Activated T-cell treated with anti-CD3 and anti-CD28 coated beads for 48 hours (primary cell): ENCODE data around the gene NLGN2.

Experiments used
- DNase-seq: peaks from one replicate; pipeline ENCODE4 v3.0.0-alpha.2; 2020; ENCODE audit warnings: low read depth

The NLGN2 gene

GRCh38 chr17:7392696-7393612 lies 14.7 kb upstream of the NLGN2 start:
- no peak for DNase-seq

- DNase-seq = peak; percentile 37
Measured at GRCh38 chr17:7393613-7394451, 13.8 kb upstream of the NLGN2 start.

- DNase-seq = peak; percentile 88
Measured at GRCh38 chr17:7394452-7395191, 13.0 kb upstream of the NLGN2 start, which contains the start of gene PLSCR3. PLSCR3 (minus strand) TSS chr17:7394525; CDS start chr17:7394110, 415 bp downstream.

GRCh38 chr17:7396147-7396546 lies 11.5 kb upstream of the NLGN2 start:
- DNase-seq = no peak

DNA sequence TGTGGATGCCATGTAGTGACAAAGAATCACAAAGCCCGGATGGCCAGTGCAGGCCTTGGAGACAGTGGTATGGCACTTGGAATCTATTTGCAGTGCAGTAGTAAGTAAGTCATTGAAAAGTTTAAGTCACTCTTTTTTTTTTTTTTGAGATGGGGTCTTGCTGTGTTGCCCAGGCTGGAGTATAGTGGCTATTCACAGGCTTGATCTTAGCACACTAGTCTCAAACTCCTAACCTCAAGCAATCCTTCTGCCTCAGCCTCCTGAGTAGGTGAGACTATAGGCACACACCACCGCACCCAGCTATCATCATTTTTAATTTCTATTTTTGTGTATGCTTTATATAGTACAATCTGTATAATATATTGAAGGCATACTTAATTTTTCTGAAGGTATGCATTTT lies 9.0 kb upstream of the NLGN2 start:
- DNase-seq = no peak

DNA sequence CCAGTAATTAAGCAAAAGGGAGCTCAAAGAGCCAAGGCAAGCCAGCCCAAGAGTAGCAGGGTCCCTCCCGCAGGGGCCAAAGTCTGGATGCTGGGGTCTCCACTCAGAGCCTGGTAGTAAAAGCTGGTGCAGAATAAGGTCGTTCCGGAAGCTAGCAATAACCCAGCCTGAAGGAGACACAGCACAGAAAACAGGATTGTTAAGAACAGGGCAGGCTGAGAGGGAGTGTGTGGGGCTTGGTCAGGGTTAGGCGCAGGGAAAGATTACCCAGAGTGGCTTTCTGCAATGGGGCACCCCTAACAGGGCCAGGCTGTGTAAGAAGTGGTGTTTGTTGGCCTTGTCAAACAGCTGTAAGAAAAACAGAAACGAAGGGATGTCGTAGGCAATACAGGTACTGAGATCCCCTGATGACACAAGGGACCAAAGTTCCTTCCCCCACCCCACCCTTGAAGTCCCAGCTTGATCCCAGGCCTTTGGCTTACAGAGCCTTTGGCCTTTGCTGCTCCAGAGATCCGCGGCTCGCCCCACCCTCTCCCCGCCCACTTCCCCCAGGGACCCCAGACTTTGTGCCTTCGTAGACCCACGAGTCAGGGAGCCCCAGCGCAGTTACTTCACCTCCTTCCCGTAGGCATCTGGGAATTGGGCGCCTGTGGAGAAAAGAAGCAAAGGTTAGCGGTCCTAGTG lies 4.5 kb upstream of the NLGN2 start:
- DNase-seq = no peak

DNA sequence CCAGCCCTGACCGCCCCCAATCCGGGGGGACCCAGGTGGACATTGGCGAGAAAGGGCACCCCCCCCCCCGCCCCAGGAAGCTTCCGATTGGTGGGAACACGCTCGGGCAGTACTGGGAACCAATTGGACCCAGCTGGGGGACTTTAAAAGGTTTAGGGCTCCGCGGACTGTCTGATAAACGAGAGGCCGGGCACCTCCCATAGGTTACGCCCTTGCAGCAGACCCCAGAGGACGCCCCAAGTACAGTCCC lies 4.0 kb upstream of the NLGN2 start:
- DNase-seq = no peak

GRCh38 chr17:7403977-7404736 lies 3.5 kb upstream of the NLGN2 start, which contains the start of gene TMEM256:
TMEM256 (minus strand) TSS chr17:7404097; CDS start chr17:7404084, 13 bp downstream.
- DNase-seq = peak; percentile 90

- DNase-seq = peak; percentile 66
Measured at GRCh38 chr17:7404737-7405349, 2.8 kb upstream of the NLGN2 start.

DNA sequence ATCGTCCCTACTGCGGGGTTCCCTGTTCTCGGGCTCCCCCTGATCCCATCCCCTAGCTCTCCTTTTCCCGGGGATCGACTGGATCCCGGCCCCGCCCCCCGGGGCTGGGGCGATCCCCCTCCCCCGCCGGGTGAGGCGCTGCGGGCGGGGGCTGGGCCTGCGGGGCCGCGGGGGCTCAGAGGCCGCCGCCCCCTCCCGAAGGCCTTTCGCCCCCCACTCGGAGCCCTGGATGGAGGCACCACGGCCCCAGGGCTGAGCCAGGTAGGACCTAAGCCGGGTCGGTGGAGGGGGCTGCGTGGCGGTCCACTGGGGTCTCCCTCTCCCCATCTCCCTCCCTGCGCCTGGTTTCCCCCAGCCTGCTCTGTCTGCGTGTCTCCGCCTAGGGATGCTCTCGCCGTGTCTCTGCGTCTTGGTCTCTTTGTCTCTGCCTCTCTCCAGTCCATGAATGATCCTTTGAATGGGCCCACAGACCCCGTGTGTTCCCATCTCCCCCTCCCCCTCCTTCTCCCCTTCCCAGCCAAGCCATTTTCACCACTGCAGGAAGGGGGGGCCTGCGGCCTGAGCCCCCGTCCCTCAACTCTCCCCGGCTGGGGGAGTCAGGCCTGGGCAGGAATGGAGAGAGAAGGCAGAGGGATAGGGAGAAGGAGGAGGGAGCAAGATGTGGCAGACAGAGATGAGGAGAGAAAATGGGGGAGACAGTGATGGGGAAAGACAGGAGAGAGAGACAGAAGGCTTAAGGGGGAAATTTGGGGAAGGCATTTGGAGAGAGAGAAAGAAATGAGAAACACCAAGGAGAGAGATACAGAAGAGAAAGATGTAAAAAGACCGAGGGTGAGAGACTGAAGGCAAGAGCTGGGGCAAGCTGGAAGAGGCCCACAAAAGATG lies 2.1 kb upstream of the NLGN2 start:
- DNase-seq = no peak

DNA sequence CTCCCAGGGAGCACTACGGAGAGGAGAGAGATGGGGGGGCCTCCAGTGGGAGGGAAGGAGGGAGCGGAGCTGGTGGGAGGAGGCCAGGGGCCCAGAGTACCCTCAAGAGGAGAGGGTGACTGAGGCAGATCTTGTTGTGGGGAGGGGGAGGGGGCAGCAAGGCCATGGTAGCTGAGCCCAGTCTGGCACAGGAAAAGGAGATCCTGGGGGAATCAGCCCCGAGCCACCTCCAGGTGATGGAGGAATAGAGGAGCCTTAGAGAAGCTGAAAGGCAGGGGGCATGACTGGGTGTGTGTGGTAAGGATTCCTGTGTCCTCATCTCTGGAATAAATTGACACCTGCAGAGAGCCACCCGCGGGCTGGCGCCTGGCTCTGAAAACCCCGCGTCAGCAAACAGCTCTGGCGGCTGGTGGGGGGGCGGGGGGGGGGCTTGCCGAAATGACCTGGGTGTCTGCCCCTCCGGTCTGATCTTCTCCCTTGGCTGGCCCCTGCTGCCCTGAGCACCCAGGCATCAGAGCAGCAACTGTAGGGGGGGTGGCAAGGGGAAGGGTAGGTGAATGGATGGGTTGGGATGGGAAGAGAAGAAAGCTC lies 1.3 kb upstream of the NLGN2 start:
- no peak for DNase-seq

GRCh38 chr17:7407082-7407481 lies 563 bp upstream of the NLGN2 start:
- DNase-seq = no peak

- DNase-seq = no peak
Measured at GRCh38 chr17:7408252-7408727, 645 bp downstream of the NLGN2 start.

DNA sequence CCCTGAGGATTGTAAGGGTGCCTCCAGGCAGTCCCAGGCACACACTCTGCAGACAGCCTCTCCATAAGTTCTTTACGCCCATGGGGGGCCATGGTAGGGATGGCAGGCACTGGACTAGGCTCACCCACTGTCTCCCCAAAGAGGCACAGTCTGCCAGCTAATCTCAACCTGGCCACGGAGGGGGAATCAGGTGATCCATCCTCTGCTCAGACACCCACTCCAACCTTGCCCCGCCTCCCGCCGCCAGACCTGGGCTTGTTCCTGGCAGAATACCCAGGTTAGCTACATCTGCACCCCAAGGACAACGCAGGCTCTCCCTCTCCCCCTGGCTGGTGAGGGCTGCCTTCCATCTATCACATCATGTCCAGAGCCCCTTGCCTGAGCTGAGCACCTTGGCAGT lies 1.2 kb downstream of the NLGN2 start:
- no peak for DNase-seq

DNA sequence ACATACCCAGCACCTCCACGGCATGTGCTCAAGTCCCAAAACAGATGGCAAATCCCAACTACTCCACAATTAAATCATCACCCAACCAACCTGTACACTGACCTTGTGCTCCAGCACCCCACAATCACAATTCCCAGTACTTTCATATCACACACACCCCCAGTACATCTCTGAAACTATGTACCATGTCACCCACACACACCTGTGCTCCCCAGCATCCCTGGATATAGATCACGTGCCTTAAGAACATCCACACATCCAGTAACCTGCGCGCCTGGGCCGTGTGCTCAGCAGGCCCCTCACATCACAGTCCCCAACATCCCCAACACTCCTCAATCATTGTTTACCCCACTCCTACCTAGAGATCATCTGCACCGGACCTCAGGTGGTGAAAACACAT lies 2.1 kb downstream of the NLGN2 start:
- DNase-seq = no peak

GRCh38 chr17:7410634-7411426 lies 3.2 kb downstream of the NLGN2 start:
- DNase-seq = no peak

- DNase-seq = no peak
Measured at GRCh38 chr17:7411427-7411750, 3.7 kb downstream of the NLGN2 start.

GRCh38 chr17:7413346-7413985 lies 5.8 kb downstream of the NLGN2 start:
- DNase-seq = no peak
